Measurements from ENCODE around the gene FBXW8.
"Not testable (repeated sequence)": the region's sequence is repeated elsewhere in the genome, so short reads cannot be mapped to it uniquely, and the experiment has no call there.

FBXW8 gene

GRCh38 chr12:117053597-117054201, 142.9 kb downstream of the FBXW8 start:
- DNase-seq = no peak

- no peak for DNase-seq
Observed at GRCh38 chr12:117054279-117054678, 143.5 kb downstream of the FBXW8 start.

- DNase-seq = not testable (repeated sequence)
Observed at GRCh38 chr12:117057626-117058025, 146.9 kb downstream of the FBXW8 start.

GRCh38 chr12:117058442-117059072, 147.8 kb downstream of the FBXW8 start:
- DNase-seq = no peak

GRCh38 chr12:117059156-117059555, 148.4 kb downstream of the FBXW8 start:
- DNase-seq = no peak

GRCh38 chr12:117060246-117060928, 149.6 kb downstream of the FBXW8 start:
- DNase-seq = no peak

- DNase-seq = no peak
Observed at GRCh38 chr12:117060929-117061305, 150.2 kb downstream of the FBXW8 start.

GRCh38 chr12:117061555-117062079, 150.9 kb downstream of the FBXW8 start:
- no peak for DNase-seq

GRCh38 chr12:117063162-117063911, 152.6 kb downstream of the FBXW8 start:
- no peak for DNase-seq

- DNase-seq = no peak
Observed at GRCh38 chr12:117064049-117064448, 153.3 kb downstream of the FBXW8 start.

- DNase-seq = no peak
Observed at GRCh38 chr12:117064596-117064995, 153.8 kb downstream of the FBXW8 start.

- DNase-seq = no peak
Observed at GRCh38 chr12:117067016-117067415, 156.3 kb downstream of the FBXW8 start.

- DNase-seq = no peak
Observed at GRCh38 chr12:117067638-117068037, 156.9 kb downstream of the FBXW8 start.

- no peak for DNase-seq
Observed at GRCh38 chr12:117068492-117068891, 157.7 kb downstream of the FBXW8 start.

- DNase-seq = no peak
Observed at GRCh38 chr12:117069101-117069797, 158.5 kb downstream of the FBXW8 start.

- DNase-seq = no peak
Observed at GRCh38 chr12:117069926-117070900, 159.5 kb downstream of the FBXW8 start.

- DNase-seq = no peak
Observed at GRCh38 chr12:117071009-117071408, 160.3 kb downstream of the FBXW8 start.

GRCh38 chr12:117072106-117072505, 161.4 kb downstream of the FBXW8 start:
- DNase-seq = no peak

GRCh38 chr12:117072736-117073490, 162.2 kb downstream of the FBXW8 start:
- DNase-seq = no peak

GRCh38 chr12:117073611-117074010, 162.9 kb downstream of the FBXW8 start:
- DNase-seq = no peak
